Measurements from ENCODE around the gene SPRN.
"Not testable (repeated sequence)": the region's sequence is repeated elsewhere in the genome, so short reads cannot be mapped to it uniquely, and the experiment has no call there.

Gene SPRN, protein sequence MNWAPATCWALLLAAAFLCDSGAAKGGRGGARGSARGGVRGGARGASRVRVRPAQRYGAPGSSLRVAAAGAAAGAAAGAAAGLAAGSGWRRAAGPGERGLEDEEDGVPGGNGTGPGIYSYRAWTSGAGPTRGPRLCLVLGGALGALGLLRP

DNA sequence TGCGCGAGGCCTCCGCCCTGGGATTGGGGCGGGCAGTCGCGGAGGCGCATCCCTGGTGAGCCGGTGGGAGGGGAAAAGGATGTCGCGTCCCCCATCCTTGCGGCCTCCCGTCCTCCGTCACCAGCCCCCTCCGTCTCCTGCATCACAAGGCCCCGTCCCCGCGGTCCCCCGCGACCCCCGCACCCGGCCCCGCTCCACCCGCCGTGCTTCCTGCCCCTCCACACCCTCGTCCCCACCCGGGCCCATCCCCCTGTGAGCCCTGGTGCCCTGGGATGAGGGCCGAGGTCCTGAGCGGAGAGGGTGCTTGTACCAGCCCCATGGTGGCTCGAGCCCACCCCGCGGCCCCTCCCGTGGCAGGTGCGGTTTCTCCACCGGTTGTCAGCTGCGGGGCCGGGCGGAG is at the start of gene SPRN:
Gene SPRN (minus strand): TSS at position 25 of the 400 bp plus-strand sequence. CDS start 944 bp downstream, outside the sequence.
- DNase-seq, result not testable (repeated sequence)

DNA sequence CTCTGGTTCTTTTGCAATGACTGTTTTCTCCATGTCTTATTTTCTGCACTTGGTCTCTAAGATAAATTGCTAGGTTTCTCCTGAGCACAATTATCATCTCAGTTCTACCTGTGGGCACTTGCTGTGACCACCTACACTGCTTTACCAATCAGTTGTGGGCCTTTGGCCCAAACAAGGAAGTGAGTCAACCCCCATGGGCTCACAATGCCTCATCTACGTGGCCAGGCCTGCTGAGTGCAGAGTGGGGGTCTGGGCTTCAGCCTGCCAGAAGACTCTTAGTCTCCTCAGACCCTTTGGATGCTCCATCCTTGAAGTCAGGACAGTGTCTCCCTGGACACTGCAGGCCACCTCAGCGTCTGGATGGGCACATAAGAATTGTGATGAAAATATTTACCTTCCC is 49.6 kb upstream of the SPRN start:
- no peak for DNase-seq

DNA sequence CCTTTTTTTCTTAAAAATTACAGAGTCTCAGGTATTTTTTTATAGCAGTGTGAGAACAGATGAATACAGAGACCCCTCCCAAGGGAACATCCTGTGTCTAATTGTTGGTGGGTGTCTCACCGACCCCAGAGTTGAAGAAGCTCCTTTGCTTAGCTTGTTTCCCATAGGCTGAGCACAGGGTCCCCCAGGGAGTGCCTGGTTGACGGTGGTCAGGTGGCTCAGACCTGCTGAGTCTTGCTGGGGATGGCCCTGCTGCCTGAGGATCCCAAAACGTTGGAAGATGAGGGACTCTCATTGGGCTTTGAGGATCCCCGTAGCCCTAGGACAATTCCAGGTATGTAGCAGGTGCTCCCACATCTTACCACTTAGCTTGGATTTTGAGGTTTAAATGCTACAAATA is 48.8 kb upstream of the SPRN start:
- DNase-seq, result no peak

DNA sequence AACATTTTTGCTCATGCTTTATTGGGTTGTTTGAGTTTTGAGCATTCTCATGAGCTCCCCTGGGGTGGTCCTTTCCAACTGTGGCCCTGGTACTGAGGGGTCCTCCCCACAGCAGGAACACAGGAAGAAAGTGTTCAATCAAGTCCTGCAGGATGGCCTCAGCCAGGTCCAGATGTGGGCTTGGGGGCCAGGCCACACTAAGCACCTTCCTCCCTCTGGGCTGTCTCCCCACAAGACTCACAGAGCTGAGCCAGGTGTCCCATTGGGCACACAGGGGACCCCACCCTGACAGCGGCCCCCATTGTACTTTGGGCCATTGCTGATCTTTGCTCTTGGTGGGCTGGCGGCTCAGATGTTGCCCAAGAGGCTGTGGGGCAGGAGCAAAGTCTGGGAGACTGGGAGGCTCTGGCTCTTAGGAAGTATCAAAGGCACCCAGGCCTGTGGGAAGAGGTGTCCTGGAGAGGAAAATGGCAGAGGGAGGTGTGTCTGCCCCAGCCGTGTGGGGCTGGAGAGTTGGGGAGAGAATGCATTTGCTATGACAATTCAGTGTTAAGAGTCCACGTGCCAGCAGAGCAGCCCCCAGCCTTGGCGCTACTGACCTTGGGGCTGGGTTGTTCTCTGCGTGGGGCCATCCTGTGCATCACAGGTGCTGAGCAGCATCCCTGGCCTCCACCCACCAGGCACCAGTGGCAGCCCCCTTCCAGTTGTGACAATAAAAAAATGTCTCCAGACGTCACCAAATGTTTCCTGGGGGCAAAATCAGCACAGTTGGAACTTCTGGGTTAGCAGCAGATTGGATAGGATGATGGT is 47.1 kb upstream of the SPRN start:
- no peak for DNase-seq

DNA sequence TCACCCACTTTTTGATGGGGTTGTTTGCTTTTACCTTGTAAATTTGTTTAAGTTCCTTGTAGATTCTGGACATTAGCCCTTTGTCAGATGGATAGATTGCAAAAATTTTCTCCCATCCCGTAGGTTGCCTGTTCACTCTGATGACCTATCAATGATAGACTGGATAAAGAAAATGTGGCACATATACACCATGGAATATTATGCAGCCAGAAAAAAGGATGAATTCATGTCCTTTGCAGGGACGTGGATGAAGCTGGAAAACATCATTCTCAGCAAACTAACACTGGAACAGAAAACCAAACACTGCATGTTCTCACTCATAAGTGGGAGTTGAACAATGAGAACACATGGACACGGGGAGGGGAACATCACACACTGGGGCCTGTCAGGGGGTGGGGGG is 44.8 kb upstream of the SPRN start:
- not testable (repeated sequence) for DNase-seq

DNA sequence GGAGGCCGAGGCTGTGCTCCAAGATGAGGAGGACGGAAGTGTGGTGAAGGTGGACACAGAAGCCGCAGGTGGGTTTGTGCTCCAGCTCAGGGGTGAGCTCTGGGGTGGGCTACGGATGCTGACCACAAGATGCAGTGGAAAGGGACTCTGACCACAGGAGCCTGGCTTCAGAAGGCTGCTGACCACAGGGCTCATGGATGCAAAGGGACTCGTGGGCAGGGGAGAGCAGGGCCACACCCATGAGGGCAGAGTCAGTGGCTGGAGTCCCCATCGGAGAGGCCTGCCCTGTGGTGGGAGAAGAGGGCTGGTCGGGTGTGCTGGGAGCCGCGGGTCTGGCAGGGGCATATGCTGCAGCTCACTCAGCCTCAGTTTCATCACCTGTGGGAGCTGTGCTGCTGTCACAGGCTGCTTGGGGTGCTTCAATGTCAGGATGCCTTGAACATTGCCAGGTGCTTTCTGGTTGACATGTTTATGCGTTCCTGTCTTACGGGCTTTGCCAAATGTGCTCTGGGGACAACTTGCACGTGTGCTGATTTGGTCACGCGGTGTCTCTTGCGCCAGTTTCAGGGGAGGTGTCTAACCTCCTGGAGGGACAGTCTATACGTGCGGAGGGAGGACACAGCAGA is 43.0 kb upstream of the SPRN start:
- no peak for DNase-seq

DNA sequence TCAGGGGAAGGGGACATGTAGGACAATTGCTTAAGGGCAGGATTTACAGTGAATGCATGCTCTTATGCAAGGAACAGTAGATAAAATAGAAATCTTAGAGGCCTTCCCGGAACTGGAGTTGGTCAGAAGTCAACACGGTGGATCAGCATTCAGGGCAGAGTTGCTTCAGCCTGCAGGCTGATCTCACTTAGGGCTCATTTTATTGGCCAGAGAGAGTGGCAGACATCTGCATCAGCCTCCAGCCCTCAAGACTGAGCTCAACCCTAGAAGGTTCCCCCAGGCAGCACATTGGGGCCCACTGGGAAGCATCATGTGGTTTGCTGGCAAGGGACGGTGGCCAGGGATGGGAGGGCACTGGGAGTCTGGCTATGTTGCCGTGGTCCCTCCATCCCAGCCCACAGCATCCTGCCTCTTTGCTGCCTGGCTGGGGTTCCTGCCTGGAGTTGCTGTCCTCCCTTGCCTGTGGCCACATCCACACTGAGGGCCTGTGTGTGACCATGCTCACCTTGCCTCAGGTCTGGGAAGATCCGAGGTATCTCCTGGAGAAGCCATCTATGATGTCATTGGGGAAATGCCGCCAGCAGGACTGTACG is 42.4 kb upstream of the SPRN start:
- DNase-seq, result no peak

DNA sequence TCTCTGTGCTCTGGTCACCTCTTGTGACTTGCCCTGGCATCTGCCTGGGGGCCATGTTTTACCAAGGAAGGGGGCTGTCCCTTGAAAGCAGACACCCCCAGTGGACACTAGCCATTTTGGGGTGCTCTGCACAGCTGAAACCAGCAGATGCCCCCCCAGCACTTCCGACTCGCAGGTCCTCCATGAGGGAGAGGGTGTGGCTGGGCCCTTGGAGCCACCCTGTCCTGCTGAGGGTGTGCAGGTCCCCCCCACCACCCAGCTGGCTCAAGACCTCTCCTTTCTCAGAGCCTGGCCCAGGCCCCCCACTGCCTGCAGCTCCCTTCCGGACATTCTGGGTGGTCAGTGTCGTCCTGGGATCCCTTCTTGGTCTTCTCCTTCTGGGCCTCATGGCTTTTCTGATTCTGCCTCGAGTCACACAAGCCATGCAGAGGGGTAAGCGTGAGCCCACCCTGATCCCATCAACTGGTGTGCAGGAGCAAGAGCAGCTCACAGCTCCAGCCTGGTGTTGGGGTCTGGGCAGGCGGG is 41.6 kb upstream of the SPRN start:
- DNase-seq, result no peak

DNA sequence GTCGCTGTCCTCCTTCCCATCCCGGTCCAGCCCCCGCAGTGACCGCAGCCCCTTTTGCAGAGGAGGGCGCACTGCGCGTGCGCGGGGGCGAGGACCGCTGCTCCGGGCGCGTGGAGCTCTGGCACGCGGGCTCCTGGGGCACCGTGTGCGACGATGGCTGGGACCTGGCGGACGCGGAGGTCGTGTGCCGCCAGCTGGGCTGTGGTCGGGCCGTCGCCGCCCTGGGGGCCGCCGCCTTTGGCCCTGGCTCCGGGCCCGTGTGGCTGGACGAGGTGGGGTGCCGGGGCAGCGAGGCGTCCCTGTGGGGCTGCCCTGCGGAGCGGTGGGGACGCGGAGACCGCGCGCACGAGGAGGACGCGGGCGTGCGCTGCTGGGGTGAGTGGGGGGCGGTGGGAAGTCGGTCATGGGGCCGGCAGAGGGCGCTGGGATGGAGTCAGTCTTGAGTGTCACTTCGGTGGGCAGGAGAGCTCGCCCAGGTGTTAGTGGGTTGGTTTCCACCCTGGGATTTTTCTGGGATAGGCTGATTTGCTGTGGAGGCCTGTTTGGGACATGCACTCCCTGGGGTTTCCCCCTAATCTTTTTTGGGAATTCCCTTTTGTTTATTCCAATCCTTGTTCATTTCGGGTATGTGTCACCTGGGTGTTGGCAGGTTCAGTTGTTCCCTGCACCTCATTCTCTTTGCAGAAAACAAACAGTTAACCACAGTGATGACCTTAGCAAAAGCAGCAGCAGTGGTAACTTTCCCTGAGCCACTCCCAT is 40.9 kb upstream of the SPRN start:
- DNase-seq, result no peak

DNA sequence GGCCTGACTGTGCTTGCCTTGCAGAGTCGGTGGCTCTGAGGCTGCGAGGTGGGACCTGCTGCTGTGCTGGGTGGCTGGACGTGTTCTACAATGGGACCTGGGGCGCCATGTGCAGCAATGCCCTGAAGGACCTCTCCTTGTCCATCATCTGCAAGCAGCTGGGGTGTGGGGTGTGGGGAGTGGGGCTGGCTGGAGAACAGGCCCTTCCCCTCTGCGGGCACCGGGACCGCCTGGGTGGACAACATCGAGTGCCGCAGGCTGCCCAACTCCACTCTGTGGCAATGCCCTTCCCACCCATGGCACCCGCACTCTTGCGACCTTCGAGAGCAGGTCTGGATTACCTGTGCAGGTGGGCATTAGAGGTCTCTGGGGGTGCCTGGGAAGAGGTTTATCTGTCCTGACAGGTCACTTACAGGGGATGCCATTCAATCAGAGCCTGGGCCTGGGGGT is 40.2 kb upstream of the SPRN start:
- DNase-seq, result no peak

DNA sequence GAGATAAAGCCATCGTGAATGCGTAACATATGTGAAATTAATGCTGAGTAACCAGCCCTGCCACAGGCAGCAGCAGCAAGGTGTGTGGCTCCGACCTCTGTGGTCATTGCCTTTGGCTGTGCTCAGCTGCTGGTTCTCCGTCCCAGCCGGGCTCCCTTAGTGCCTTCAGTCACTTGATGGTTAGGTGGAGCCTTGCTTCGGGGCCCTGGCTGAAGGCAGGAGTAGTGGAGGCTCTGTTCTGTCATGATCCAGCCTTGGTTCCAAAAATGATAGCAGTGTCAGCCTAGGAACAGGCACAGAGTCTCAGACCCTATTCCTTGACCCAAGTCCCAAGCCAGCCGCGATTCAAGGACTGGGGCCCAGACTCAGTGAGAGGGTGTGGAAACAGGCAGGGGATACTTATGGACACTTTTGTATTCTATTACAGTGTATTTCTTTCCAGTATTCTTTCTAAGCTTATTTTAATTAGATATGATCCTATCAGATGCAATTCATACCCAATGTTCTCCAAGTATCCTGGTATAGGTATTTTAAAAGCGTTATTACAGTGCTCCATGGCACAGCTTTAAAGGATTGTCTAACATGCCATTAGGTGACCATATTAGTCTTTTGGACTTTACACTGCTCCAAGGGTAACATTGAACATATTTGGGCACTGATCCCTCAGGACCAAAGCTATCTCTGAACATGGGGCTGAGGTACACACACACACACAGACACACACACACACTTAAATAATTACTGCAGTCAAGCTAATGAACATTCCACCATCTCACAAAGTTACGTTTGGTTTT is 38.3 kb upstream of the SPRN start:
- no peak for DNase-seq

DNA sequence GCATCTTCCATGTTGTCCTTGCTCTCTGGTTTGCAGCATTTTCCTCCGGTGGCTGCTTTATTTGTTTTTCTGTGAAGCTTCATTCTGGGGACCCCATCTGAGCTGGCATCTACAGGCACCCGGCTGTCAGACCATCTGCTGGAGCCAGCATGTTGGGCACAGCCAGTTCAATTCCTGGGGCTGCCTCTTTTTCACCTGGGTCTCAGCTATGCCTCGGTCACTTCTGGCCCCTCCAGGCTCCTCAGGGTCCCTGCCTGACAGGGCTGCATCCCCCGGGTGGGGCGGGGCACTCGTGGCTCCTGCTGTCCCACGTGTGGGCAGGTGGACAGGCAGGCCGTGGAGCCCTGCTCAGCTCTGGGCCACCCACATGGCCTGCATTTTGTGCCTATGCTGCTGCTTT is 37.4 kb upstream of the SPRN start:
- no peak for DNase-seq

DNA sequence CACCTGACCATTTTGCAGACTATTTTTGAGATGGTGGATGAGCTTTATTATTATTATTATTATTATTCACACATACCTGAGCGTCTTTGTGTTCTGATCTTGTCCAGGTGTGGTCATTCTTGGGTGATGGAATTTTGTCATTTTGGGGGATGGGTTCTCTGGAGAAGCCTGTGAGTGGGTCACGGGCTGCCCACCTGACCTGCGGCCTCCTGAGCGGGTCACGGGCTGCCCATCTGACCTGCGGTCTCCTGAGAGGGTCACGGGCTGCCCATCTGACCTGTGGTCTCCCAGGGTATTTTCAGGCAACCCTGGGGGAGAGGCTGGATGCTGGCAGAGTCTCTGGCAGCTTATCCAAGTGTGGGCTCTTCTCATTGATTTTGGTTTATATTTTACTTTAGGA is 36.6 kb upstream of the SPRN start:
- DNase-seq, result no peak

DNA sequence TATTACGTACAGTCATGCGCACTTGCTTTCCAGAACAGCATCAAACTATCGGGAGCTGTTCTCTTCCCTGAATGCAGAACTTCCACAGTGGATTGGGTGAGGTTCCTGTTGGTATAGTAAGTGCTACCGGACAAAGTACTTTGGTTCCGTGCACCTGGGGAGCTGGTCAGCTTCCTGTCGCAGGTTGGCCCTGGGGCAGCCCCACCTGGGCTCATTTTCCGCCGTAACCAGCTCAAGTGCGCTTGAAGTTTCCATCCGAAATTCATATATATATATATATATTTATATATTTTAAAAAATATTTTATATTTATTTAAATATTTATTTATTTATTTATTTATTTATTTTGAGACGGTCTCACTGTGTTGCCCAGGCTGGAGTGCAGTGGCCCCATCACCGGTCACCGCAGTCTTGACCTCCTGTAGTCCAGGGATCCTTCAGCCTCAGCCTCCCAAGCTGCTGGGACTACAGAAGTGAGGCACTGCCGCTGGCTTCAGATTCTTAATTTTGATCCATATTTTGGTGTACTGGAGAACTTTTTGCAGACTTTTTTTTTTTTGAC is 35.9 kb upstream of the SPRN start:
- no peak for DNase-seq

DNA sequence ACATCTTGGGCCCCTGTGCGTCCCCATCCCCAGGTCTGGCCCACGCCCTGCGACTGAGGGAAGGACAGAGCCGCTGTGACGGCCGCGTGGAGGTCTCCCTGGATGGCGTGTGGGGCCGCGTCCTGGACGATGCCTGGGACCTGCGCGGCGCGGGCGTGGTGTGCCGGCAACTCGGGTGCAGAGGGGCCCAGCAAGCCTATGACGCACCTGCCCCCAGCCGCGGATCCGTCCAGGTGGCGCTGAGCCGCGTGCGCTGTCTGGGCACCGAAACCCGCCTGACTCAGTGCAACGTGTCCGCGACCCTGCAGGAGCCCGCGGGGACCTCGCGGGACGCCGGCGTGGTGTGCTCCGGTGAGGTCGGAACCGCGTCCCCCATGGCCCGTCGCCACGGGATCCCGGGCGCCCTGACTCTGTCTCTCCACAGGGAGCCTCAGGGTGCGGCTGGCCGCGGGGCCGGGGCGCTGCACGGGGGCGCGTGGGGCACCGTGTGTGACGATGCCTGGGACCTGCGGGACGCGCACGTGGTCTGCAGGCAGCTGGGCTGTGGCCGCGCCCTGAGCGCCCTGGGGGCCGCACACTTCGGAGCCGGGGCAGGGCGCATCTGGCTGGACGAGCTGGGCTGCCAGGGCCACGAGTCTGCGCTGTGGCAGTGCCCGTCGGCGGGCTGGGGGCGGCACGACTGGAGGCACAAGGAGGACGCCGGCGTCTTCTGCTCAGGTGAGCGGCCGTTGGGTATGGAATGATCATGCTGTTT is 35.2 kb upstream of the SPRN start:
- no peak for DNase-seq

DNA sequence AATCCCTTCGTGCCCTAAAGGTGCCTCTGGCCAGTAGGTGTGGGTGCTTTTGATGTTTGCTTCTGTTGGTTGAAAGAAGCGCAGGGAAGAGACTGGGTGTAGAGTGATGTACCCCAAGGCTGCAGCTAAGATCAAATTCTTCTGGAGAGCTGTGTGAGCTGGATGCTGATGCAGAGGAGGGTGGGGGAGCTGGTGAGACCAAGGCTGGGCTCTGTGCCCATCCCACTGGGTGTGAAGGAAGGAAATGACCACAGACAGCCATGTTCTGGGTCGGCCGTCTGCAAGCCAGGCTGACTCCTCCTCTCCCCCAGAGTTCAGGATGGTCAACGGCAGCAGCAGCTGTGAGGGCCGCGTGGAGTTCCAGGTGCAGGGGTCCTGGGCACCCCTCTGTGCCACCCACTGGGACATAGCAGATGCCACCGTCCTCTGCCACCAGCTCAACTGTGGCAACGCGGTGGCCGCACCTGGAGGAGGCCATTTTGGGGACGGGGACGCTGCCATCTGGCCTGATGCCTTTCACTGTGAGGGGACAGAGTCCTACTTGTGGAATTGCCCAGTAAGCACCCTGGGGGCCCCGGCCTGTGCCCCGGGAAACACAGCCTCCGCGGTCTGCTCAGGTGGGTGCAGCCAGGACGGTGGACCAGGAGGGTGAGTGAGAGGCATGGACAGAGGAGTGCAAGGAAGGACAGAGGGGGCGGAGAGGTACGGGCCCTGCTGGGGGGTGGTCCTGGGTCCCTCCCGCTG is 34.5 kb upstream of the SPRN start:
- DNase-seq, result no peak

DNA sequence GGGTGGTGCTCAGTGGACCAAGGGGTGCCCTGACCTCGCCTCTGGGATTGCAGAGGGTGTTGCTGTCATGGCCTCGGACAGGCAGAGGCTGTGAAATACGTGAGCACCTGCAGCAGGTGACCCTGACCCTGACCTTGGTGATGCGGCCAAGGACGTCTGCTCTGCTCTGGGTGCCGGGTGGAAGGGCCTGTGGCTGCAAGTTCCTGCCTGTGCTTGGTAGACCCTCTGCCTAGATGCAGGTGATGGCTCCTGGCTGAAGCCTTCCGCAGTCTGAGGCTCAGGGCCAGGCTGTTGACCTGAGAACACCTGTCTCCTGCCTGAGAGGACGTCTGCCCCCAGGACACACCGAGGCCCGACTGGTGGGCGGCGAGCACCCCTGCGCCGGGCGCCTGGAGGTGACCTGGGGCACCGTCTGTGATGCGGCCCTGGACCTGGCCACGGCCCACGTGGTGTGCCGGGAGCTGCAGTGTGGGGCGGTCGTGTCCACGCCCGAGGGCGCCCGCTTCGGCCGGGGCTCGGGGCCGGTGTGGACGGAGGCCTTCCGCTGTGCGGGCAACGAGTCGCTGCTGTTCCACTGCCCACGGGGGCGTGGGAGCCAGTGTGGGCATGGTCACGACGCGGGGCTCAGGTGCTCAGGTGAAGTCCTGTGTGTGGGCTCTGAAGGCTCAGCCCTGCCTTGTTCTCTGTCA is 33.7 kb upstream of the SPRN start:
- no peak for DNase-seq

DNA sequence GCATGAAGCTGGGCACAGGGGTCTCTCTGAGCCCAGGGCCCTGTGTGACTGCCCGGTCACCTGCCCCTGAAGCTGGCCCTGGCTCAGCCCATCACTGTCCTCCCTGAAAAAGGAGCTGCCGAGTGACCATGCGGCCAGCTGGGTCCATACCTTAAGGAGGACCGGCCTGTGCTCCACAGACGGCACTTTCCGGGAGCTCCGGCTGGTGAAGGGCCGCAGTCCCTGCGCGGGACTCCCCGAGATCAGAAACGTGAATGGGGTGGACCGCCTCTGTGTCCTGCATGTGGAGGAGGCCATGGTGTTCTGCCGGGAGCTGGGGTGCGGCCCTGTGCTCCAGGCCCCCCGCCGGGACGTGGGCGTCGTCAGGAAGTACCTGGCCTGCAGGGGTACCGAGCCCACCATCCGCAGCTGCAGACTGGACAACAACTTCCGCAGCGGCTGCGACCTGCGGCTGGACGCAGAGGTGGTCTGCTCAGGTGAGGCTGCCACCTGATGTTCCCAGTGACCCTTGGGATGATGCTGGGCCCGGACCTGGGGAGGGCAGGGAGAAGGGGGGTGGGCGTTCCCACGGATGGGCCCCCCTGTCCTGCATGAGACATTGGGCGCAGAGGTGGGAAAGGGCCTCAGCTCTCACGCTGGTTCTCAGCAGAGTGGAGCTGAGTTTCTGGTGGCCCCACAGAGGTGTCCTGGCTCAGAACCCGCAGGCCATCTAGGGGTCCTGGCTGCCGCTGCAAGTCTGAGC is 32.8 kb upstream of the SPRN start:
- no peak for DNase-seq
